Measurements from ENCODE around the gene NRIP1.

The NRIP1 gene

GRCh38 chr21:15003463-15004135 is 61.2 kb downstream of the NRIP1 start:
- no peak for DNase-seq

DNA sequence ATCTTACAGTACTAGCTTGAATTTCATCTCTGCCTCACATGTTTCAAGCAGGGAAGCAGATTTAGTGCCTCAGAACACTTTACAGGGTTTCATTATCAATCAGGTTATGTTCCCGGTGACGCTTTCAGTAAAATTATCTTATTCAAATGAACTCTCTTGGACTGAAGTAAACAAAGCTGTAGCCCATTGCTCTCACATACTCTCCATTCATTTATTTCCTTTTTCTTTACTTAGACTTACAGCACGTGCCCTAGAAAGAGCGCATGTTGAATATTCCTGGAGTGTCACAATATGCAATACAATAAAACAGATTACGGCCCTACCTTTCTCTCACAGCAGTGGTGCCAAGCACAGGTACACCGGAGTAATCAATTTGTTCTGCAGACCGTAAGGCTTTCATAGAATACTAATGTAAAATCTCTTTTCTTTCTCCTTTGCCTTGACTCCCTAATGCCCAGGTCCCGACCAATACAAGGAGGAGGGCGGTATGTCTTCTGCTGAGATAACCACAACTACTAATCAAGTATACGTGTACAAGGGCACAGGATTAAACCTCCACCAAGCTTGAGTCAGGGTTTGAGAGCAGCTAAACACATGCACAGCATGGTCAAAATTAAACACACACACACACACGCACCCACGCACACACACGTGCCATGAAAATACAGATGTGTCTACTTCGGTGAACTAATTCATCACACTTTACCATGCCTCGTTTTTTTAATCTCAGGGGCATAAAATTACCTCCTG is 62.8 kb downstream of the NRIP1 start:
- no peak for DNase-seq

DNA sequence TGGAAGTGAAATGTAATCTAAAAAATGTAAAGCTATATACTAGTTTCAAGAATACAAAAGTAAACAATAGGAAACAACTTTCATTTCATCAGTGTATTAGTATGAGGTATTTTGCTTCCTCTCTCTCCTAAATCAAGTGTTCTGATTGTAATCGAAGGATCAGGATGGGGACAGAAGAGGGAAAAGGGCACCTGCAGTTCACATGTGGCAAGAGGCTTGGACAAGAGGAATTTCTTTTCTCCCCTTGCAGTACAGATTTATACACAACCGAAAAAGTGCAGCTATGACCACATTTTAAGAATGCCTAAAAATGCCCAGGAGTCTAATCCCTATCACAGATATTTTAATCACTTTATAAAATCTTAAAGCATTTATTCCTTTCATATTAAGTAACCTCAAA is 63.7 kb downstream of the NRIP1 start:
- no peak for DNase-seq

- no peak for DNase-seq
Measured at GRCh38 chr21:15000081-15000480, 64.7 kb downstream of the NRIP1 start.

DNA sequence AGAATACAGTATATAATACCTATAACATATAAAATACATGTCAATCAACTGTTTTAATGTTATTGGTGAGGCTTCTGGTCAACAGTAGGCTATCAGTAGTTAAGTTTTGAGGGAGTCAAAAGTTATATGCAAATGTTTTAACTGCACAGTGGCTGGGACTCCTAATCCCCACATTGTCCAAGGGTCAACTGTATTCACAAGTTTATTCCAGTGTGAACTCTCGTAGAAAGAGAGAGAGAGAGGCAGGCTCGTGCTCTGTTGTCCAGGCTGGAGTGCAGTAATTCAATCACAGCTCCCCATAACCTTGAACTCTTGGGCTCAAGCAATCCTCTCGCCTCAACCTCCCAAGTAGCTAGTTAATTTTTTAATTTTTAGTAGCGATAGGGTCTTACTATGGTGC is 66.0 kb downstream of the NRIP1 start:
- no peak for DNase-seq

DNA sequence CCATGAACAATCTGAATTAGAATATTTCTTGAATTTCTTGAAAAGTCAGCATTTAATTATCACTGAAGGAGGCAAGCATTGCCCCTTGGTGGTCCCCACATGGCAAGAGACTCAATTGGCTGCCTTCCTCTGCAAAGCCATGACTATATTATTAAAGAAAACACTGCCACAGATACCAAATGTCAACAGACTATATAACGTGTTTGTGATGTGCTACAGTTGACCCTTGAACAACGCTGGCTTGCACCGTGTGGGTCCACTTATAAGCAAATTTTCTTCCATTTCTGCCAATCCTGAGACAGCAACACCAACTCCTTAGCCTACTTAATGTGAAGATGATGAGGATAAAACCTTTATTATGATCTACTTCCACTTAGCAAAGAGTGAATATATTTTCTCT is 66.5 kb downstream of the NRIP1 start:
- DNase-seq: no peak

DNA sequence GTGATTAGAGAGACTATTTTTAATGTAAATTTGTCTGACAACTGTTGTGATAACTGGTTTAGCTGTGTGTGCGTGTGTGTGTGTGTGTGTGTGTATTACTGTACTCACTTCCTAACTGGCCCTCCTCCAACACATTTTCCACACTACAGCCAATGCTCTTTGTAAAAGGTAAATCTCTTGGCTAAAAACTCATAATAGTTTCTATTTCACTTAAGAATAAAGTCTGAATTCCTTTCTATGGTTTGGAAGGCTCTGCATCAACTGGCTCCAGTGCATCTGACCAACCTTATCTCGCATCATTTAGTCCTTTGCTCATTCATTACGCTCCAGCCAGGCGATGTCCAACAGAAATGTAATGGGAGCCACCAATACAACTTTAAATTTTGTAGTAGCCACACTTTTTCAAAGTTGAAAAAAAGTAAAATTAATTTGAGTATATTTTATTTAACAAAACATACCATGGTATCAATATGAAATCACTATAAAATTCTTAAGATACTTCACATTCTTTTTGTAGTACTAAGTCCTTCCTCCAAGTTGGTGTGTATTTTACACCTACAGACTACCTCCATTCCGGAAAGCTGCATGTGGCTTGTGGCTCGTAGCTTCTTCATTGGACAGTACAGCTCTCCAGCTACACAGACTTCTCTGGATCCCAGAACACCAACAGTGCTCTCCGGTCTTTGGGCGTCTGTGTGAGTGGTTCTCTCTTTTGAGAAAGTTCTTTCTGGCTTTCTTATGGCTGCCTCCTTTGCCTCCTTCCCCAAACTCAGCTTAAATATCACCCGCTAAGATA is 68.9 kb downstream of the NRIP1 start:
- DNase-seq: no peak

- no peak for DNase-seq
Measured at GRCh38 chr21:14995226-14995625, 69.6 kb downstream of the NRIP1 start.

DNA sequence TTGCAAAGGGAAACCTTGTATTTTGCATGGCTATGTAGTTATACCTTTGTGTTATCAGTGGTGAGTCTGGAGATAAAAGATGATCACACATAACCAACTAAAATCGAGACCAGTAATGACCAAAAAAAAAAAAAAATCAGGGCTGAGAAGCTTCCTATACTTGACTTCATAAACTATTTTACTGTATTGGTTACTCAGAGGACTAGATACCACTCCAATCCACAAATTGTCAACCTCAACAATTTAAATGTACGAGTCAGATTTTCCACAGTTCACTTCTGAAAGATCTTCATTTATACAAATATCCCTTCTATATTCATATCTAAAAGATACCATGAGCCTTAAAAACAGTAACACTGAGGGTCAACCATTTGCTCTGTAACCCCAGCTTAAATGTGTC is 71.7 kb downstream of the NRIP1 start:
- DNase-seq: no peak

DNA sequence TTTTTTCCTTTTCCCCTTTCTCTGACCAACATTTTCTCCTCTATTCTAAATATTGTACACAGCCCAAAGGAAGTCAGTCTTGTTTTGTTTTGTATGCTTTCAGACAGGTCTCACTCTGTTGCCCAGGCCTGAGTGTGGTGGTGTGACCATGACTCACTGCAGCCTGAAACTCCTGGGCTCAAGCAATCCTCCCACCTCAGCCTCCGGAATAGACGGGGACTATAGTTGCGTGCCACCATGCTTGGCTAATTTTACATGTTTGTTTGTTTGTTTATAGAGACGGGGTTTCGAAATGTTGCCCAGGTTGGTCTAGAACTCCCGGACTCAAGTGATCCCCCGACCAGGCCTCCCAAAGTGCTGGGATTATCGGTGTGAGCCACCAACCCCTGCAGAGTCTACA is 72.8 kb downstream of the NRIP1 start:
- DNase-seq: no peak

DNA sequence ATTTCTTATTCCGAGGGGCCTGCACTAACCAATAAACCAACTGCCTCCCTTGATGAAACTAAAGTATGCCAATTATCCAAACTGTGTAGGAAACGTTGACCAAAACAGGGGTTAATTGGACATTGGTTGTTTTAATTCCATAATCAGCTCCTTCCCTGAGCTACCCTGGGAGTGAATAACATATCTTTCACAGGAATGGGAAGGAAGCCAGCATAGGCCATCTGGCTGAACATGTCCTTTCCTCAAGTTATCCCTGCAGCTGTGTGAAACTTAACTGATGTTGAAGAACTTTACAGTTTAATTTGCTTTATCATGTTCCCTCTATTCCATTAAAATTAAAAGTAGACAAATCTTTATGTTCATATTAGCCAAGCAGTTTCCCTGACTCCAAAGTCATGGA is 75.4 kb downstream of the NRIP1 start:
- DNase-seq: no peak

DNA sequence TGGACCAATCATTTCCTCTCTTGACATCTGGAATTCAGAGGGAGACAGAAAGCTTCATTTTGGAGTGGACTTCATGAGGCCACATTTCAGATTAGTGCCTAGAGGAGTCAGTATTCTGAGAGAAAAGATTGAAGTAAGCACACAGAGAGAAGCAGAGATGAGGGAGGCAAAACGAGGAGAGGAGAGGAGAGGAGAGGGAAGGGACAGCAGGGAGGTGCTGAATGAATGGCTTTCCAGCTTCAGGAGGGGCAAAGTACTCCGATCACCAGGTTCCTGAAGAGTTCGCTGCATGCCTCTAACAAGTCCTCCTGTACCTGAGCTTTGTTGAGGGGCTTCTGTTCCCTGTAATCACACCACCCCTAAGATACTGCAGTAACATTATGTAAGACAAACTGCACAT is 76.0 kb downstream of the NRIP1 start:
- no peak for DNase-seq

- DNase-seq: no peak
Measured at GRCh38 chr21:14987370-14988170, 77.2 kb downstream of the NRIP1 start.

- no peak for DNase-seq
Measured at GRCh38 chr21:14985306-14985705, 79.5 kb downstream of the NRIP1 start.

DNA sequence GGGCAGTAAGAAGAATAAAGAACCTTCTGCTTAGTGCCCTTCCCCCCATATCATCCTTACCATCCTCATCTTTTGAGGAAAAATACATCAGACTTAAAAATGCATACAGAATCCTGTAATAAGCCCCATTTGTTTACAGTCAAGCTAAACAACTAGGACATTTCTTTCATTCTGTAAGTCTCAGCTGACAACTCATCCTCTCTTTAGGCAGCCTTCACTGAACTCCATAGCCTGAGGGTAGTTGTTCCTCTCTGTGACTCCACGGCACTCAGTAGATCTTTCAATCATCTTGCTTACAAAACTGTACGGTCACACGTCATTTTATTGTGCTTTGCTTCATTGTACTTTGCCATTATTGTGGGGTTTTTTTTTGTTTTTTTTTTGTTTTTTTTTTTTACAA is 82.5 kb downstream of the NRIP1 start:
- DNase-seq: no peak

- no peak for DNase-seq
Measured at GRCh38 chr21:14981246-14981645, 83.6 kb downstream of the NRIP1 start.

DNA sequence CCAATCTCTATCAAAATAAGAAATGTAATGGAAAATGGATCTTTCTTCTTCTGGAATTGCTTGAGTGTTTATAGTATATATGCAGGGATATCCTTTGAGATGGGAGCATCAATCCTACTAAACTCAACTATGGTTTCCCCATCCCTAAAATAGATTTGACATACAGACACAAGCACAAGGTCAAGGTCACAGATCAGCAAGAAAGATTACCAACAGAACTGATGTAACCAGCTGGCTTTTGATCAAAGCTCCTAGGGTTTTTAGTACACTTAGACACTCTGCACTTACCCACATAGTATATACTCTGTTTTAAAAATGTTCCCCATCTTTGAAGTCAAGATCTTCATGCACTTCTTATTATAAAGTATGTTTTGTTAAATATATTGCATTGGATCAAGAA is 85.5 kb downstream of the NRIP1 start:
- no peak for DNase-seq

GRCh38 chr21:14977814-14978213 is 87.0 kb downstream of the NRIP1 start:
- no peak for DNase-seq

GRCh38 chr21:14975136-14975919 is 89.5 kb downstream of the NRIP1 start:
- no peak for DNase-seq

DNA sequence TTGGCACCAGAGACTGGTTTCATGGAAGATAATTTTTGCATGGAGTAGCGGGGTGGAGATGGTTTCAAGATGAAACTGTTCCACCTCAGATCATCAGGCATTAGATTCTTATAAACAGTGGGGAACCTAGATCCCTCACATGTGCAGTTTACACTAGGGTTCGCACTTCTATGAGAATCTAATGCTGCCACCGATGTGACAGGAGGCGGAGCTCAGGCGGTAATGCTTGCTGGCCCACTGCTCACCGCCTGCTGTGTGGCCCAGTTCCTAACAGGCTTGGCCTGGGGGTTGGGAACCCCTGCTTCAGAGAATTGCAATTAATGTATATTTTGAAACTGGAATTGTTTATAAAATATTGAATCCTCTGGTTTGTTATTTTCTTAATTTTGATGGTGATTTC is 92.1 kb downstream of the NRIP1 start:
- no peak for DNase-seq

DNA sequence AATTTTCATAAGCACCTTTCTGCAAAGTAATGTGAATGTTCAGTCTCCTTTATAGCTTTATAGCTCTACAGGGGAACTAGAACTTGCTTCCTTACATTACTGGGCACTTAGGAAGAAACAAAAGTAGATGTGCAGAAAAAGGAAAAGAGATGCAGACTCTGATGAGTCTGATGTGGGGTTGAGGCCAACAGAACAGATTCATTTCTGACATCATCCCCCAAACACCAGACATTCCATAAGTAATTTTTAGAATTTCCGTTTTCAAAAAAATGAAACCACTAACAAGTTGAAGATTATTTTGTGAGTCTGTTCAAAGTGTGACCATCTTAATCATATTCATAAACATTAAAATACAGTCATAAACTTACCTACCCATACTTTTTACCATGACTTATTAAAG is 96.0 kb downstream of the NRIP1 start:
- no peak for DNase-seq

DNA sequence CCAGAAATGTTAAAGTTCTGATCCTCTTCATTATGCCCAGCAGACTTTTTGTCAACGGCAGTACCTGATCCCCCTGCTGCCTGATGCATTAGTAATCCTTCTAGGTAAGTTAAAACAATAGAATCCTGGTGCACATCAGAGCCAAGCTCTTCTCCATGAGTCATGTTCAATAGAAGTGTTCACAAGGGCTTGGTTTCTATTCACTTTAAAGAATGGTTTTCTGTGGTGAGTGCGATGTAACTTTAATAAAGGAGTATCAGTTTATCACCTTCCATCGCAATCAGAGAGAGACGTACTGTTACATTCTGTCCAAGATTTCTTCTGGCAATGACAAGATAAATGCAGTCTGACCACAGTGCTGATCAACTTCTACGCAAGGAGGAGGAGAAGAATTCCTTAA is 96.8 kb downstream of the NRIP1 start:
- DNase-seq: no peak
